SW480 (cell line): ENCODE results near the gene RER1.
A peak's percentile ranks its signal among the peaks of the same experiment; 100 is the strongest.

Experiments used
- DNase-seq: peaks from one replicate; pipeline ENCODE4 v3.0.0-alpha.2; 2016; ENCODE audit warnings: low spot score

RER1 gene

DNA sequence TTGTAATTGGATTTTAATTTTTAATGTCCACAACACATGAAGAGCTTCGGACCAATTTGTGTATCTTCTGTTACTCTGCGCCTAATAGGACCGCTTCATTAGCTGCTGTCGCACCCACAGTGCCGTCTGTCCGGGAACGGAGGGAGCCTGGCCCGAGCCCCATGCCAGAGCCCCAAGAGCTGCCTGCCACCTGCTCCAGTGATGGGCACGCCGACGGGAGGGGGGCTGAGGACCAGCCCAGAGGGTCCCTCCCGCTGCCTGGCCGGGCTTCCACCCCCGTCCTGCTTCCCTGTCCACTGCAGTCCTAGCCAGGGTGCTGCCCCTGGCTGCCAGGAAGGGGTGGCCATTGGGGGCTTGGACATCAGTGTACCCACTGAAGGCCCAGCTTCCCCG, 54.2 kb downstream of the RER1 start:
- DNase-seq, result no peak

GRCh38 chr1:2446394-2446793, 54.8 kb downstream of the RER1 start:
- DNase-seq, result no peak

DNA sequence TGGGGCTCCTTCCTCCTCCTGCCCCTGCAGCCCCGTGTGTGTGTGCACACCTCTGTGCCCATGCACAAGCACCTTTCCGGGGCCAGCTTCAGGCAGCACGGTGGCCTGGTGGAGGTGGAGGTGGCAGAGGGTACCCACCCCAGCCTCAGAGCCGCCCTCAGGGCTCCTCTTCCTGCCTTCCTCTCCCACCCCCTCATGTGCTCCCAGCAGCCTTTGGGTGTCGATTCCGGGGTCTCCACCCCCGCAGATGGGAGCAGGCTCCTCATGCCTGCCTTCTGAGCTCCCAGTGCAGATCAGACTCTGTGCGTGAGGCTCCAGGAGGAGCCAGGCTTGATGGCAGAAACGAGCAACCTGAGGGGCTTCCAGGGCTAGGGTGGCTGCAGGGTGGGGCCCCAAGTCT, 55.2 kb downstream of the RER1 start:
- no peak for DNase-seq

DNA sequence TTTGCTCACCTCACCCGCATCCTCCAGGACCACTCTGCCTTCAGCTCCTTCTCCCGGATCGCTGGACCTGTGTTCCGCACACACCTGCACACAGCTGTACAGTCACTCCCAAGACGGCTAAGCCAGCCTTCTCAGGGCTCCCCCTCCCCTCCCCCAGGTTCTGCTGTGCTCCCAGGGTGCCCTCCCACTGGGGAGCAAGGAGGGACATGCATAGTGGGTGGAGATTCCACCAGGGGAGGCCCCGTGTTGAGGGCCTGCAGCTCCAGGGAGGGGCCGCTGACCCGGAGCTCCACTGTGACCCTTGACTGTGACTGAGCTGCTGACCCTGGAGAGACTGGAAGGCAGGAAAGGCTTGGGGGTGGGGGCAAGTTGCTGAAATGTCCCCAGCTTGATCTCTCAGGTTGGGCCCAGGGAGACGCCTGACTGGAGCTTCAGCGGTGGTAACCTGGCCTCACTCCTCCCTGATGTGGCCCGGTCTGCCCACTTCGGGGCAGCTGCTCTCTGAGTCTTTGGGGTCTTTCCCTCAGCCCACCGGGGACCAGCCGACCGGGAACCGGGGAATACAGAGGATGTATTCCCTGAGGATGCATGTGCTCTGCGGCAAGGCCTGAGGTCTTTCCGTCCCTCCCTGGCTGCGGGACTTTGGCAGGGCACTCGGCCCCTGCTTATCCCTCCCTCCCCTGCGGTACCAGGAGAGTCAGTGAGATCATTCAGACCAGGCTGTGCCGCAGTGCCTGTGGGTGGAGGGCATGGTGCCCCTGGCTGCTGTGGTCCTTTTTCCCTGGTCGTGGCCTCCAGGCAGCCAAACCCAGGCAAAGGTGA, 55.8 kb downstream of the RER1 start:
- no peak for DNase-seq

DNA sequence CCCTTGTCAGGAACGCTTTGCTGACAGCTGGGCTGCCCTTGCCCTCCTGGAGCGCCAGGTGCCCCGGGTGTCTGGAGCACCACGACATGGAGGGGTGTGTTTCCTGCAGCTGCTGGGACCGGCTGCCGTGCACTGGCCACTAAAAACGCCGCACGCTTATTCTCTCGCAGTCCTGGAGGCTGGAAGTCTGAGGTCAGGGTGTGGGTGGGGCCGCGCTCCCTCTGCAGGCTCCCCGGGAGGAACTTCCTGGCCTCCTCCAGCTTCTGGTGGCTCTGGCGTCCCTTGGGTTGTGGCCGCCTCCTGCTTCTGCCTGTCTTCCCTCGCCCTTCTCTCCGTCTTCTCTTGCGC, 56.4 kb downstream of the RER1 start:
- DNase-seq, result peak; percentile 69

GRCh38 chr1:2449636-2450454, 58.2 kb downstream of the RER1 start:
- peak; percentile 31 for DNase-seq

GRCh38 chr1:2451741-2452140, 60.1 kb downstream of the RER1 start:
- DNase-seq, result peak; percentile 30

DNA sequence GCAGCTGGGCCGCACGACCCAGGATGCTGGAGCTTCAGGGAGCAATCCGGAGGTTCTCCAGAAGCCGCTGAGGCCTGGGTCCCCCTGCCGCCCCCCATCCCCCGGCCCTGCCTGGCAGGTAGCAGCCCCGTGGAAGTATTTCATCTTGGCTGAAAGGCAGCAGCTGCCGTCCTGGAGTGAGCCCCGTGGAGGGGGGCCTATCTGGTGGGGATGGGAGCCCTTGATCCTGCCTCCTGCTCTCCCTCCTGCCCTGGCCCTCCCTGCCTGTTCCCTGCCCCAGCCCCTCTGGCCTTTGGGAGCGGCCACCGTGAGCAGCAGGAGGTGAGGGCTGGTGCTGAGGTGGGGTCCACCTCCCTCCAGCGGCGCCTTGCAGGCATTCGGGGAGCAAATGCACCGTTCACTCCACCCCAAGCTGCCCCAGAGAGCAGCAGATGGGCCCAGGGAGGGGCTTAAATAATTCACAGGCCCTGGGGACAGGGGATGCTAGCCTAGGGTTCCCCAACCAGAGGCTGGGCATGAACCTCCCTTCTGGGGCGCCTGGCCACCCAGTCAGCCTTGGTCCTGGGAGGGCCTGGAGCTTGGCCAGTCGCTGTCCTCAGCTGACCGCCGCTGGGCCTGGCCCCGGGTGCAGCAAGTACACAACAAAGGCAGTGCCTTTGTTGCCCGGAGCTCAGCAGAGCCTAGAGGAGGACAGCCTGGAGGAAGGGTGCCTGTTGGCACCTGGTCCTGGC, 60.7 kb downstream of the RER1 start:
- DNase-seq, result no peak

DNA sequence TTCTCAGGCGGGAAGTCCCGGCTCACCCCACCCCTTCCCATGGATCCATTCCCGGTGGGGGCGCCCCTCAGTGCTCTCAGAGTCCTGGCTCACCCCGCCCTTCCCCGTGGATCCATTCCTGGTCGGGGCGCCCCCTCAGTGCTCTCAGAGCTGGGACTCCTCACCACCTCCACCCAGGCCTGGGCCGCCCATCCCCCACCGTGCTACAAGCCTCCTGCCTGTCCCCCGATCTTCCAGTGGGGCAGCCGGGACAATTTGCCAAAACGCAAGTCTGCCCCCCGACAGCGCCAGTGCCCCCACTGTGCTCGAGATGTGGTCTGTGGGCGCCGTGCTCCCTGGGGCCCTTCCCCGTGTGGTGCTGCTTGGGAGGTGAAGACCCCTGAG, 61.3 kb downstream of the RER1 start:
- DNase-seq, result no peak

GRCh38 chr1:2454227-2454626, 62.6 kb downstream of the RER1 start:
- no peak for DNase-seq
